Fibroblast of skin of right biceps (primary cell): Measurements from ENCODE around the gene MGAT5.
A peak's percentile ranks its signal among the peaks of the same experiment; 100 is the strongest.
"Not testable (repeated sequence)": the region's sequence is repeated elsewhere in the genome, so short reads cannot be mapped to it uniquely, and the experiment has no call there.

ENCODE experiments used
- DNase-seq: peaks from one replicate; pipeline ENCODE4 v3.0.0-alpha.2; 2013

Gene MGAT5

DNA sequence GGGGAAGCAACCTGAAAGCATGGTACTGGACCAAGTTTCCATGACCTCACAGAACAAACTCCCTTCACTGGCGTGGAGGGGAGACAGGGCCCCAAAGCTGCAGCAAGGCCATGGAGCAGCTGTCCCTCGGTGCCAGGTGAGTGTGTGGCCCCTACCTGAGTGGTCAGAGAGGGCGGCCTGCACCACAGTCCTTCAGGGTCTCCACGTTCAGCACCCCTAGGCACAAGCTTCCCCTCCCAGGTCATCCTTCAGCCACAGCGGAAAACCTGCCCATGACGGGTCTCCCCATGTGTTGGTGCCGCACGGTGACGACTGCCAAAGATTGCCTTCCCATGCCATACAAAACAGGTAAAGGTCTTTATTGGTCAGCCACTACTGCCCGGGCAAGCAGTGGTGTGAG lies 201.6 kb downstream of the MGAT5 start:
- DNase-seq, result no peak

DNA sequence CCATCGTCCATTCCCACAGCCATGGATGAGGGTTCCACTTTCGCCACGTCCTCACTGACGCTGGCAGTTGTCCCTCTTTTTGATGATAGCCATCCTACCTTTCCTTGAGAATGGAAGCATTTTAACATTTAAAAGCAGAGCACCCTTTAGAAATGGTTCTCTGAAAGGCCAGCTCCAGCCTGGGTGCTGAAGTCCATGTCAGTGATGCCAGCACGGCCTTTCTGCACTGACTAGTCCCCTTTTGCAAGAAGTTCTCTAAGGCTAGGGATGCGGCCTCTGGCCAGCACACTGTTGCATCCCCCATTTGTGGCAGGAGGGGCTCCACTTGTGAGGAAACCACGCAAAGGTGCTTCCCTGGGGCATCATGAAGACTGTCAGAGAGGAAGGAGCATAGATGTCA lies 203.5 kb downstream of the MGAT5 start:
- no peak for DNase-seq

DNA sequence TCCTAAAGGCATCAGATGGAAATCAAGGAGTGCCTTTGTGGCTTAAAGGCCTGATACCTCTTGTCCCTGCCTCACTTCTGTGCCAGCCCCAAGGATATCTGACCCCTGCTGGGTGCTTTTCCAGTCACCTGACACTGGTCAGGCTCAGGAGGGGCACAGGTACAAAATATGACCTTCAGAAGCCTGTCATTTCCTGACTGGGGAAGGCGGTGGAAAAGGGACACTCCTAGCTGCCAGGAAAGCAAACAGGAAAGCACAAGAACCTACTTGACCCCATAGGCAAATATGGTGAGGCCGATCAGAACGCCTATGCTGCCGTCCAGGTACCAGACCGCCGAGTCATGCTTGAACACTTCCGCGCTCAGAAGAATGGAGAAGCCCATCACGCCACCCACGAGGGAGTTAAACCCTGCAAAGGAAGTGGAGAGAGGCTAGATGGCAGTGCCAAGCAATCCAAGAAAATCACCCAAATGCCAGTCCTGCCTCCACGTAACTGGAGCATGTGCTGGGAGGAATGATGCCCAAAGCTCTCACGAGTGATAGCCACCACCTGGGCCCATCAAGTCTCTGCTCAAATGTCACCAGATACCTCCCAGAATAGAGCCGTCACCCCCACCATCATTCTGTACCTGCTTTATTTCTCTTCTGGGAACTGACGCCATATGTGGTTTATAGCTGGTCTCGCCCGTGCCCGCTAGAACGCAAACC lies 204.0 kb downstream of the MGAT5 start:
- no peak for DNase-seq

DNA sequence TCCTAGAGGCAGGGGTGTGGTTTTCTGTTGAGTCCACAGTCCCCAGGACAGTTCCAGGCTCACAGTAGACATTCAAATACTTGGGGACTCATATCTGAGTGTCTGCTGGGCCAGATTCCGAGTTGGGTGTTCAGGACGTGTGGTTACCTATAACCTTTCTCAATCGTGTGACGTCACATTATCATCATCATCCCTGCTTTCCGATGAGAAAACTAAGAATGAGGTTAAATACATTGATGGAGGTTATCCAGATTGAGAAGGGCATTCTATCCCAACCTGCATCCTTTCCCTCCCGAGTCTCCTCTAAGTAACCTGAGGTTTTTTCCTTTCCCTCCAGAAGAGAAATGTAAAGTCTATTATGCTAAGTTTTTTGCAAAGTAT lies 204.6 kb downstream of the MGAT5 start:
- no peak for DNase-seq

DNA sequence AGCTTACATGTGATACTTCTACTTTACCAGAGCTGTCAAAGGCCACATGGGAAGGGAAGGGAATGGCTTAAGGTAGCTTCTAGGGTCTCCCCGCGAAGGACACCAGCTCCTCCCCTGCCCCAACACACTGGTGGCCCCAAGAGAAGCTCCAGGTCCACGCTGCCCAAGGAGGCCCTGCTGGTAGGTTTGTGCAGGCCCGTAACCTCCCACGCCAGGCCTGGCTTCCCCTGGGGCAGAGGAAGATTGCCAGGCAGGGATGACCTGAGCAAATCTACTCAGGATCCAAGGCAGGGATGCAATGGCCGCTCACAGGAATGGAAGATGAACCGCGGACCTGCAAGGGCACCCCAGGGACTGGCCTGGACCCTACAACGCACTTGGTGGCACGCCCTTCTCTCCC lies 205.1 kb downstream of the MGAT5 start:
- DNase-seq, result no peak

DNA sequence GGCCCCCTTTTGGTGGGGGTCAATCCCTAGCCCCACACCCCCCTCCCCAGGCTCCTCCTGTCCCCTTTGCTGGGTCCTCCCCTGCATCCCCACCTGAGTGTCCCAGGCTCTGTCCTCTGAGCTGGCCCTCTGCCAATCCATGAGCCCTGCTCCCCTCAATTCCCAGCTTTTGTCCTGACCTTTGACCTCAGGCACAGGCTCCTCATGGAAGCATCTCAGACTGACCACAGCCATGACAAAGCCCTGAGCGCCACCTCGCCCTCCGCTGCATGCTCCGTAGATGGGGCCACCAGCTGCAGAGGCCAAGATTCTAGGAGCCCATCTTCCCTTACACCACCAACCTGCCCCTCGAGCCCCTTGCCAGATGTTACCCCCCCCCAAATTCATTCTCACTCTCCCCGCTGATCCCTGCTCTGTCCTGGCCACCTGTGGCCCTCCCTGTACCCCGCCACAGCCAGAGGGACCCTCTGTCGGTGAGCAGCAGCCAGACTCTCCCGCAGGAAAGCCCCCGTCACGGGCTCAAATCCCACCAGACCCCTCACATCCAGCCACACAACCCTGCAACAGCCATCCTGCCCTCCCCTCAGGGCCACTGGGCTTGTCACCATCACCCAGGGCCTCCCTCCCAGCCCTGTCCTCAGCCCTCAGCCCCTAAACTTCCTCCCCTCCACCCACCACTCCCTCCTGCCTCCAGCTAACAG lies 206.0 kb downstream of the MGAT5 start:
- no peak for DNase-seq

DNA sequence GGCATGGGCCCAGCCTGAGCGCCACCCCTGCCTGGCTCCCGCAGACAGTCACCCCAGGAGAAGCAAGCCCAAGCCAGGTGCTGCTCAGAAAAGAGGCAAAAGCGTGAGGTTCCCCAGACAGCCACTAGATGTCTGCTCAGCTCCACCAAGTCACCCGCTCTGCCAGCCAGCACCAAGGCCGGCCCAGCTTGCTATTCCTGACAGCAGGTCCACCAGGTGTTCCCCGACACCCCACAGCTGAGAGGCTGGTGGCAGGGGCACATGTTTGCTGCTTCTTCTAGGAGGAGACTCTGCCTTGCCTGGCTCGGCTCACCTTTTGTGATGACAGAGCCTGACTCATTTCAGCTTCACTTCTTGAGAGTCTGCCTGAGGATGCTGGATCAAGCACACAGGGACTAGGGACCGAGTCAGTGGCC lies 206.7 kb downstream of the MGAT5 start:
- DNase-seq, result peak; percentile 21

DNA sequence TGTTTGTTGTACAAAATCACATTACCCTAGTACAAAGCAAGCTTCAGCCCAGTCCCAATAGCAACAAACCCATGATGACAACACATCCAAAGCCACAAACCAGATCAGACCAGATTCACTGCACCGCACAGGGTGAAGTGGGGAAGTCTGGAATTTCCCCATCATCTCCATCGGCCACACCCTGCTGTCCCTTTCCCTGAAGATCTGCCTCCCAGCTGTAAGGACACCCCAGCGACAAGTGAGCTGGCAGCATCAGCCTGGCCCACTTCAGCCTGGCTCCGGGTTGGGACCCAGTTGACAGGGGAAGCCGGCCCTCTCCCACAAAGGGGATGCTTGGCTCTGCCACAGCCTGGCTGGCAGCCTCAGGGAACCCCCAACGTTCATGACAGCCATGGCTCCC lies 207.6 kb downstream of the MGAT5 start:
- DNase-seq, result no peak

DNA sequence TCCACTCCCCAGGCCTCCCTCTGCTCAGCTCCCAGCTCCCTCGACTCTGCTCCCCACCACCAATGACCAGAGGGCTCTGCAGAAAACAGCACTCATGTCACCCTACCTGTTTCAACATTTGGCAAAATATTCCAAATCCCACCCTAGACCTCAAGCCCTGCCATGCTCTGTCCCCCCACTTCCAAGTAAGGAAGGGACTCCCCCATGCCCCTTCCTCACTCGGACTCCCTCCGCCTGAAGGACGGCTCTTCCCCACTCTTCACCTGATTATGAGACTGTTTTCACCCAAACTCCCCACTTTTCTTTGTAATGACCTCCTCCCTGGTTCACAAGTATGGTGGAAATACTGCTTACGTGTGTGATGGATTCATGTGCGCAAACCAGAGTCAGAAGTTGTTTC lies 208.4 kb downstream of the MGAT5 start:
- DNase-seq, result no peak

DNA sequence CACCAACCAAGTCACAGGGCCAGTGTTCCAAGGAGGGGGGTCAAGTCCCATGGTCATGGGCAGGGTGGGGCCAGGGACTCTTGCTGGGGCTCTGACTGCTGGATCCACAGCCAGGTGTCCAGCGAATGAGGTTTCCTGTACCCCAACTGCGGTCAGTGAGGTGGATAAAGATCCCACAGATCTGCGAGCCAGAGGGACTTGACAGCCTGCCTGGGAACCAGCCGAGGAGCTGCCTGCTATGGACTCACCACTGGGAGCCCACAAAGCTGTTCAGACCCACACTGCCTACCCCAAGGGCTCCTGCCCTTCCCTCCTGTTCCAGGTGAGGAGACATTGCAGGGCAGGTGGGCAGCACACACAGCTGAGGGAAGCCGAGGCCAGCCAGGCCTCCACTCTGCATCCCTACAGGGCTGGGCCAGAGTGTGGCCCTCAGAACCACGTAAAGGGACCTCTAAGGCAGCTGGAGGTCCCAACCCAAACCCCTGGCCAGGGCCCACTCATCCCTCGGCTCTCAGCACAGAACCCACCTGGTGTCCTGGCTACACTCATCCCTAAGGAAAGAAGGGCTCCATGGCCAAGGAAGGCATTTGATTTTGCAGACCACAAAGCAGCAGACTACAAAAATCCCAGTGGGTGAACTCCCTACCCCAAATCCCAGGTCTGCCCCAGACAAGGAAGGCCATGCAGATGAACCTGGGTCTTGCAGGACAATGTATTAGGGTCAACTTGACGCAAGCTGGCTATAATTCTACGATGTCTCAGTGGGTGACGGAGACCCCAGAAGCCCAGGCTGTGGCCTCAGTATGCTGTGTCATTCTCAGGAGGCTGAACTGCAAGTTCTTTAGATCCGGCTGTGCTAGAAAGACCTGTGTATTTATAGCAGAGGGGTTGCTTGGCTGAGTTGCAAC lies 209.2 kb downstream of the MGAT5 start:
- no peak for DNase-seq

DNA sequence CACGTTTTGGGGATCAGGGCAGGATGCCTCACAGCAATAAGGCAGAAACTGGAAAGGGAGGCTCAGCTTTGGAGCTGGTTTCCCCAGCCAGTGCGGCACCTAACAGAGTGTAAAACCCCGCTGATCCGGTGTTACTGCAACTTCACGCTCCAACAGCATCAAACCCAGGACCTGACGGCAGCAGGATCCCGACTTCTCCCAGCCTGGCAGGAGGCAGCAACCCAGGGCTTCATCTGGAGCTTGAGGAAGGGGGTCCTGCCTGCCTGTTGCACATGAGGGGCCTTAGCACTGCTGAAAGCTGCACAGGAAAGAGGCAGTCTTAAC lies 209.8 kb downstream of the MGAT5 start:
- no peak for DNase-seq

DNA sequence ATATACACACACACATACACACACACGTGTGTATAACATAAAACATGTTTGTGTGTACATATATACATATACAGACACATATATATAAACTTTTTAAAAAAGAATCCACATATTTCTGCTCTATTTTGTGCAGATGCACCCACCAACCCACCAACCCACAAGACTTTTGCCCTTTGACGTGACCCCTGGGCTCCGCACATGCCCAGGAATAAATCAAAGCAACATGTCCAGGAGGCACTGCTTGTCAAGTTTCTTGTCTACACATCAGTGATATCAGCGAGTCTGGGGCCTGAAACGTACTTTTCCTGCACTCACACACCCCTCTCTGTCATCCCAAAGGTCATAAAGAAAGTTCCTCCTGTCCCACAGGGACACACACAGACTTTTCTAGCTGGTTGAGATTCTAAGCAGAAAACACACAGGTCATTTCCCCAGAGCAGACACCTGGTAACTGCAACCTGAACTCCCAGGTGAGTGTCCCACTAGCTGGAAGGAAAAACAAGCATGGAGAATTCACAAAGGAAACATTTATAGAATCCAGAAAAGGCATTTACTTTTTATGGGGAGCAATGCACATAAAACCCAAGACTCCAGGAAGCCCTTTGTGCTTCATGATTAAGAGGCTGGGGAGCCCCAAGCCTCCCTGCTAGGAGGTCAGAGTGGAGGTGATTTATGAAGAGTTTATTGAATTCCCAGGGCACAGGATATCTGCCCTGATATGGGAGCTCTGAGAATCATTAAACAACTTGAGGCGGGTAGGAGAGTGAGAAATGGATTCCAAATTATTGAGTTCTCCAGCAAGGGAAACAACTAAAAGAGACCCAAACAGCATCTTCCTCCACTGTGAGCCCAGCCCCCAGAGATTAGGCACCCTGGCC lies 211.6 kb downstream of the MGAT5 start:
- DNase-seq, result no peak

DNA sequence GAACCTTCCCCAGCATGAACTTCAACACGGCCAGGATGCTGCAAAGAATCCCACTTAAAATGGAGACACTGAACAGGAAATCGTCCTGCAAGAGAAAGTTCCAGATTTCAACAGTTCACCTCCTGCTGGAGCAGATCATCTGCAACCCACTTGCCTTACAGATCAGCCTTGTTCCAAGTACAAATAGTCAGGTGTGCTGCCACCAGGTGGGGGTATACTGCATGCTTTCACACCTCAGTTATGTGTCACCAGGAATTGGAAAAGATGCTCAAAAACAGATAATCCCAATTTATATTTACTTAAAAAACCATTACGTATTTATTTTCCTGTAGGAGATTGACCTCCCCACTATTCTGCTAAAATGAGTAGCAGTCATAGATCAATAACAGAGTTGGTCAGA lies 212.3 kb downstream of the MGAT5 start:
- no peak for DNase-seq

DNA sequence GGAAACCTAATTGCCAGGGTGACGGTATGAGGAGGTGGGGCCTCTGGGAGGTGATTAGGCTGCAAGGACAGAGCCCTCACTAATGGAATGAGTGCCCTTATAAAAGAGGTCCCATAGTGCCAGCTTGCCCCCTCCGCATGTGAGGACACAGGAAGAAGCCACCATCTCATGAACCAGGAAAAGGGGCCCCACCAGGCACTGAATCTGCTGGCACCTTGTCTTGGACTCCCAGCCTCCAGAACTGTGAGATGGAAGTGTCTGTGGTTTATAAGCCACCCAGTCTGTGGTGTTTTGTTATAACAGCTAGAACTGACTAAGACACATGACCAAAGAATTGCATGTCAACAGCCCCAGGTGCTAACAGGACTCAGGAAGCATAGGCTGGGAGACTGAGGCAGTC lies 214.3 kb downstream of the MGAT5 start:
- DNase-seq, result no peak

DNA sequence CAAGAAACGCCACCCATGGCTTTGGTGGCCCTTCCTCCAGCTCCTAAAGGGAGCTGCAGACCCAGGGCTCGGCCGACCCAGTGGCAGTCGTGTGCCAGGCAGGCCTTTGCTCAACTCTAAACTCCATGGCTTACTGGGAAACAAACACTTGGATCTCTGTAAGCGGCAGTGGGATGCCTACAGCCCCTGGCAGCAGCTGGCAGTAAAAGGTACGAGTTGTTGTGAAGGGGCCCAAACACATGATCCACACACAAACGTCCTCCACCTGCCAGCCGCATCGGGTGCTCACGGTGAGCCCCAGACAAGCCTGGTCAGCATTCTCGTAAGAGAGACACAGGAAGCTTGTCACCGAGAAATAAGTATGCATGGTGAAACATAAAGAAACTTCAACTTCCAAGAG lies 214.9 kb downstream of the MGAT5 start:
- no peak for DNase-seq

DNA sequence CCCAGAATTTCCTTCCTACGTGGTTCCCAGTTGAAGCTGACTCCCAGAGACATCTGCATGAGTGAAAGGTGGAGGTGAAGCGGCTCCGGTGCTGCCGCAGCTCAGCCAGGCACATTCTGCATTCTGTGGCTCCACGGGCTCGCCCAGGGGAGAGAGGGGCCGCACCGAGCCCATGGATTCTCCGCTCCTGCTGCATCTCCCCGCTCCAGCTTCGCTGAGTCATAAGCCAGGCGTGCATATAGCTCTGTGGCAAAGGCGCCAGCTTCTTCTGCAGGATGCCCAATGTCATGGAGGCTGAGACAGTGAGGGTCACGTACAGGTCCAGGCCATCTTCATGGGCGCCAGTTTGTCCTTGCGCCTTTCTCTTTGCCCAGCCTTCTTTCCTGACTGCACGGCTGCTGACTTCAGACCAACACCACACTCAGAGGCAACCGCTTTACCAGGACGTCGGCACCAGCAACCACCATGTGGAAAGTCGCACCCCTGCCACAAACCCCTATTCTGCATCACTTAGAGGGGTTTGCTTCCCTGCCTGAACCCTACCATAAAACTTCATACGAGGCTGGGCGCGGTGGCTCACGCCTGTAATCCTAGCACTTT lies 215.7 kb downstream of the MGAT5 start:
- no peak for DNase-seq

DNA sequence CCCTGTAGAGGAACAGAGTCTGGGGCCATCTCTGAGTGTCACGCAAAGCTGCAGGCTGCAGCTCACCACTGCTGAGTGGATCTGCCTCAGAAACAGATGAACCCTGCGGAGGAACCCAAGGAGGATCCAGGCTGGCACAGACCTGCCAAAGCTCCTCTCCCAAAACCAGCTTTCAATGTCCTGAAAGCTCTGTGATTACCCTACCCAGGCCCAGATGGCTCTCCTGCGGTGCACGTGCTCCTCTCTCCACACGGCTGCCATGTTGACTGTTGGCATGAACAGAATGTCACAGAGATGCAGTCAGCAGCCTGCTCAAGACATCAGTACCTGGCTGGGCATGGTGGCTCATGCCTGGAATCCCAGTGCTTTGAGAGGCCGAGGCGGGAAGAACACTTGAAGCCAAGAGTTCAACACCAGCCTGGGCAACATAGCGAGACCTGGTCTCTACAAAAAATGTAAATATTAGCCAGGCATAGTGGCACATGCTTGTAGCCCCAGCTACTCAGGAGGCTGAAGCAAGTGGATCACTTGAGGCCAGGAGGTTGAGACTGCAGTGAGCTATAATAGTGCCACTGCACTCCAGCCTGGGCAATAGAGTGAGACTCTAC lies 216.8 kb downstream of the MGAT5 start:
- no peak for DNase-seq

DNA sequence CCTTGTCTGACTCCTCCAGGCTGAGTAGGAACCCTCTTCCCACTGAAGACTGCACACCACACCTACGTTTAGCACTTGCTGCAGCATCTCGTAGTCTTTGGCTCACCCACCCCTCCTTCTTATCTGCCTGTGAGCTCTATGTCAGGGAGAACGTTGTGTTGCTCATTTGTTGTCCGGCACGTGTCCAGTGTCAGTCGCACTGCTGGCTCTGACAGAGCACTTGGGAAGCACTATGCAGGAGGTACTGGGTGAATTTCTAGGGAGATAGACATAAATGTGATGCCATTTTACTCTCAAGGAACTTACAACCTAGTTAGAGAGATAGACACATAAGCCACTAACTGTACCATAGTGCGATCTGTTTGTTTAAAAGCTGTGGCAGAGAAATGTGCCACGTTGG lies 223.1 kb downstream of the MGAT5 start:
- not testable (repeated sequence) for DNase-seq

DNA sequence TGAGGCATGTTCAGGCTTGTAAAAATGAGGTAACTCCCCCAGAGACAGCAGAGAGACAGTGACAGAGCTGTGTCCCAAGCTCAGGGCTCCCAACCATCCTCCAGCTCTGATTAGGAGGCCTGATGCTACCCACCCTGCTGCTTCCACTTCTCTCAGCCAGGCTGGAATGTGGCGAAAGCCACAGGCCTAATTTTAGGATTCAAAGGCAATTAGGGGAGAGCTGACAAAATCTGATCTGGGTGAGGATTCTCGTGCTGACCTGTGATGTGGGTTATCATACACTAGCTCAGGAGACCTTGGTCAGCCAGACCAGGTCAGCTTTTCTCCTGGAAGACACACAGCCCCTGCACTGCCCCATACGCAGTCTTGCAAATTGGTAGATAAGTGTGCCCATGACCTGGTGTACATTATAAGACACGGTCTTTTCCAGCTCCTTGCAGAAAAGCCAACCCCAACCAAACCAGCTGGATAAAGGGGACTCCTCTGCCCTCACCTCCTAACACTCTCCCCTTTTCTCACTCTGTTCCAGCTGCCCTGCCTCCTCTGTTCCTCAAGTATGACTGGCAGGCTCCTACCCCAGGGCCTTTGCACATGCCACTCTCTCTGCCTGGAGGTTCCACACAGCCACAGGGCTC lies 225.9 kb downstream of the MGAT5 start:
- DNase-seq, result no peak

DNA sequence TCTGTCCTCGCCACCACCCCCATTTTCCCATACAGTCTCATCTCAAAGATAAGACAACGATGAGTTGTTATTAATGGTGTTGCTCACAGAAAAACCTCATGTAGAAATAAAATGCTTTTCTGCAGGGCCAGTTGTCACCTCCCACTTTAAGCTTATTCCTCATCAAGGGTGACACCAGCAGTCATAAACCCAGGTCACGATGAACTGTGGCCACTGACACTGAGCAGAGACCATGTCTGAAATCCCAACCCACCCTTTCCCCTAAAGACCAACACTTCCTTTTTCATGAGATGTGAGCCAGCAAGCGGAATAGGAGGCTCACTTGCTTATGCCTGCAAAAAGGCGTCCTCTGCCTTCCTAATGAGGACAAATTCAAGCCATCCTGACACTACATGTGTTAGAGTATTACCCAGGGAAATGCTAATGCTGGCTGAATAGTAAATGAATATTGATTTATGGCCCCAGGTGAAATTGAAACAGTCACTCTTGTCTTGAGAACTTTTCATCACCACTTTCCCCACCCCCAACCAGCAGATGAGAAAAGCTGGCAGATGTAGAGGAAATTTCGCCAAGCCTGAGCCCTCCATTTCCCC lies 228.4 kb downstream of the MGAT5 start:
- no peak for DNase-seq

DNA sequence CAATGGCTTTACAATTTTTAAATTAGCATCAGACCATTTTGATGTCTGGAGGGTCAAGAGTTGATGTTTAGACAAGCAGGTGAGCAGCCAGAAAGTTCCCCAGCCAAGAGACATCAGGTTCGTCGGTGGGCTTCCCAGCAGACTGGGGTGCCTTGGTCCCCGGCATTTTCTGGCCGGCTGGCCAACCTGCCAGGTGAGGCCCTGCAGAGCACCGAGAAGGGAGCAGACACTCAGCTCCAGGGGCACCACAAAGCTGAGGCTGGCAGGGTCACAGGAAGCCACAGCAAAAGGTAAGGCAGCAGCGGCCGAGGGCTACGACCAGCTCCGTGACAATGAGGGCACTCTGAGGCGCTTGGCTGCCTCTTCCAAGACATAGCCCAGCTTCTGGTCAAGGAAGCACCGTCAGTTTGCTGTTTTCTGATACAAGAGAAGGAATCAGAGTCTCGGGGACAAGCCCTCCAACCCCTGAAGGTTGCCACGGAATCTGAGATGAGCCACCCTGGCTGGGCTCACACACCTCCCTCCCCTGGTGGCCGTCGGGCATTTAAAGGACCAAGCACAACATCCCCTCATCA lies 229.0 kb downstream of the MGAT5 start:
- no peak for DNase-seq
